Forelimb muscle (tissue), 1 donor: Measurements from ENCODE around the gene CABP4. TPM values are rescaled to one million over a fixed set of nuclear protein-coding genes. Genes with fewer than 3 reads are reported as not detected.

ENCODE experiments used
- polyA plus RNA-seq: library from polyadenylated mRNA; unstranded; fragments of 120-200 nt; gene quantifications from one replicate; pipeline ENCODE4 v1.2.1, GENCODE V29; 2013; ENCODE audit not compliant: insufficient read length

Gene CABP4
- polyA plus RNA-seq, 1 donor: 1.1 TPM

Other genes starting within 250 kb of the CABP4 start
- gene GRK2, start 188.9 kb upstream of the CABP4 start, polyA plus RNA-seq: 45.9 TPM
- gene ANKRD13D, start 166.1 kb upstream of the CABP4 start, polyA plus RNA-seq: 29.3 TPM
- gene SSH3, start 151.8 kb upstream of the CABP4 start, polyA plus RNA-seq: 17.6 TPM
- gene POLD4, start 101.8 kb upstream of the CABP4 start, polyA plus RNA-seq: 31.9 TPM
- gene CLCF1, start 81.8 kb upstream of the CABP4 start, polyA plus RNA-seq: 3.6 TPM
- 8.2 TPM for gene RAD9A, start 63.4 kb upstream of the CABP4 start, polyA plus RNA-seq
- gene PPP1CA, start 53.5 kb upstream of the CABP4 start, polyA plus RNA-seq: 123 TPM
- gene TBC1D10C, start 51.3 kb upstream of the CABP4 start, polyA plus RNA-seq: 6.6 TPM
- gene CARNS1, start 39.7 kb upstream of the CABP4 start, polyA plus RNA-seq: 73.3 TPM
- 32.0 TPM for gene RPS6KB2, start 26.9 kb upstream of the CABP4 start, polyA plus RNA-seq
- gene PTPRCAP, start 17.7 kb upstream of the CABP4 start, polyA plus RNA-seq: 1.1 TPM
- 26.2 TPM for gene CORO1B, start 11.9 kb upstream of the CABP4 start, polyA plus RNA-seq
- gene GPR152, start 2.6 kb upstream of the CABP4 start, polyA plus RNA-seq: not detected
- gene TMEM134, start 13.9 kb downstream of the CABP4 start, polyA plus RNA-seq: 53.4 TPM
- gene AIP, start 27.7 kb downstream of the CABP4 start, polyA plus RNA-seq: 42.0 TPM
- gene PITPNM1, start 50.0 kb downstream of the CABP4 start, polyA plus RNA-seq: 6.3 TPM
- 16.2 TPM for gene CDK2AP2, start 52.8 kb downstream of the CABP4 start, polyA plus RNA-seq
- not detected for gene CABP2, start 68.1 kb downstream of the CABP4 start, polyA plus RNA-seq
- 200 TPM for gene GSTP1, start 128.5 kb downstream of the CABP4 start, polyA plus RNA-seq
- gene NDUFV1, start 151.6 kb downstream of the CABP4 start, polyA plus RNA-seq: 151 TPM
- gene NUDT8, start 174.6 kb downstream of the CABP4 start, polyA plus RNA-seq: 3.7 TPM
- gene TBX10, start 184.4 kb downstream of the CABP4 start, polyA plus RNA-seq: not detected
- 0.63 TPM for gene ACY3, start 195.4 kb downstream of the CABP4 start, polyA plus RNA-seq
- gene ALDH3B2, start 219.3 kb downstream of the CABP4 start, polyA plus RNA-seq: not detected